ENCODE results near the gene APBA3. TPM values are rescaled to one million over a fixed set of nuclear protein-coding genes. Genes with fewer than 3 reads are reported as not detected.

APBA3 gene
- 10 to 100 TPM; 10.5 to 13.1 TPM for total RNA-seq
- long read RNA-seq, donor 1, partial matches to known transcripts, result 2 of 9 reads
- long read RNA-seq, donor 1, other reads (novel, unspliced or antisense), result 4 of 9 reads
- long read RNA-seq, donor 2, transcript APBA3-201 (11 exons, 2,075 nt), result major isoform, 33 of 39 reads
- long read RNA-seq, donor 2, partial matches to known transcripts, result 3 of 39 reads
- long read RNA-seq, donor 2, other reads (novel, unspliced or antisense), result 2 of 39 reads

- intact Hi-C loops (cut with DNase I), result no loop called here
Measured at GRCh38 chr19:3761382-3762129, at the start of gene APBA3. TSS of gene APBA3 (minus strand) at chr19:3761692. CDS start at chr19:3760264, 1,428 bp downstream.

GRCh38 chr19:3810708-3811355, 49.3 kb upstream of the APBA3 start:
- no peak for DNase-seq (ENCODE audit: low spot score)
- intact Hi-C loops (cut with DNase I), result no loop called here

More at GRCh38 chr19:3761382-3762129, at the start of gene APBA3:
- peak; percentile 98 for DNase-seq (ENCODE audit: low spot score)

GRCh38 chr19:3809881-3810707, 48.6 kb upstream of the APBA3 start:
- intact Hi-C loops (cut with DNase I), result no loop called here
- DNase-seq (ENCODE audit: low spot score), result no peak

GRCh38 chr19:3808420-3809143, 47.1 kb upstream of the APBA3 start:
- DNase-seq (ENCODE audit: low spot score), result no peak
- intact Hi-C loops (cut with DNase I), result no loop called here

- no peak for DNase-seq (ENCODE audit: low spot score)
- intact Hi-C loops (cut with DNase I), result no loop called here
Measured at GRCh38 chr19:3807574-3808354, 46.3 kb upstream of the APBA3 start.

GRCh38 chr19:3807131-3807480, 45.6 kb upstream of the APBA3 start:
- no peak for DNase-seq (ENCODE audit: low spot score)
- intact Hi-C loops (cut with DNase I), result no loop called here

- no peak for DNase-seq (ENCODE audit: low spot score)
- intact Hi-C loops (cut with DNase I), result no loop called here
Measured at GRCh38 chr19:3805859-3806258, 44.4 kb upstream of the APBA3 start.

- intact Hi-C loops (cut with DNase I), result no loop called here
- no peak for DNase-seq (ENCODE audit: low spot score)
Measured at GRCh38 chr19:3804429-3804828, 42.9 kb upstream of the APBA3 start.

- DNase-seq (ENCODE audit: low spot score), result no peak
Measured at GRCh38 chr19:3803986-3804385, 42.5 kb upstream of the APBA3 start.

GRCh38 chr19:3803114-3803888, 41.8 kb upstream of the APBA3 start:
- intact Hi-C loops (cut with DNase I), result no loop called here
- no peak for DNase-seq (ENCODE audit: low spot score)

More at GRCh38 chr19:3803986-3804385, 42.5 kb upstream of the APBA3 start:
- intact Hi-C loops (cut with DNase I), result no loop called here

- intact Hi-C loops (cut with DNase I), result no loop called here
- no peak for DNase-seq (ENCODE audit: low spot score)
Measured at GRCh38 chr19:3801412-3802096, 40.1 kb upstream of the APBA3 start.

GRCh38 chr19:3800996-3801395, 39.5 kb upstream of the APBA3 start:
- intact Hi-C loops (cut with DNase I), result no loop called here
- DNase-seq (ENCODE audit: low spot score), result no peak

GRCh38 chr19:3798137-3798536, 36.6 kb upstream of the APBA3 start:
- DNase-seq (ENCODE audit: low spot score), result no peak
- intact Hi-C loops (cut with DNase I), result no loop called here

- intact Hi-C loops (cut with DNase I), result no loop called here
- DNase-seq (ENCODE audit: low spot score), result no peak
Measured at GRCh38 chr19:3796358-3796757, 34.9 kb upstream of the APBA3 start.

GRCh38 chr19:3793799-3794198, 32.3 kb upstream of the APBA3 start:
- intact Hi-C loops (cut with DNase I), result loop anchor here in 1 of 2 donors (5.0 kb wide), 1 partner anchor 1884 kb away; no protein-coding TSS in a partner anchor
- no peak for DNase-seq (ENCODE audit: low spot score)

- intact Hi-C loops (cut with DNase I), result loop anchor here in 1 of 2 donors (5.0 kb wide), 1 partner anchor 1885 kb away; no protein-coding TSS in a partner anchor
Measured at GRCh38 chr19:3792114-3792513, 30.6 kb upstream of the APBA3 start.

GRCh38 chr19:3790941-3791340, 29.4 kb upstream of the APBA3 start:
- intact Hi-C loops (cut with DNase I), result loop anchor here in 1 of 2 donors (5.0 kb wide), 1 partner anchor 1886 kb away; no protein-coding TSS in a partner anchor
- DNase-seq (ENCODE audit: low spot score), result no peak

More at GRCh38 chr19:3792114-3792513, 30.6 kb upstream of the APBA3 start:
- DNase-seq (ENCODE audit: low spot score), result no peak

Measured in posterior vena cava (tissue), 2 donors.